Astrocyte (in vitro differentiated cells and primary cell): ENCODE measurements around the gene RHOBTB1. TPM values are rescaled to one million over a fixed set of nuclear protein-coding genes. Genes with fewer than 3 reads are reported as not detected.

ENCODE experiments used
- DNase-seq: peaks from one replicate; pipeline ENCODE4 v3.0.0-alpha.2; 2010; ENCODE audit warnings: low read depth
- FAIRE-seq: peaks from 2 replicates; lab custom pipeline; 2011; peaks lifted over from hg19 to GRCh38; lab: Jason Lieb, UNC
- H2AFZ ChIP-seq: 2 replicates; pipeline ENCODE4 v1.6.0; 2012; ENCODE audit warnings: low read depth, low read length, inconsistent platforms
- H3K27ac ChIP-seq: 2 replicates; pipeline ENCODE4 v1.5.1; 2011; ENCODE audit warnings: low read depth, low read length, inconsistent platforms
- H3K27me3 ChIP-seq: 2 replicates; pipeline ENCODE4 v1.6.0; 2011; ENCODE audit warnings: low read length, inconsistent platforms; ENCODE audit not compliant: insufficient read depth
- H3K36me3 ChIP-seq: 2 replicates; pipeline ENCODE4 v1.5.1; 2011; ENCODE audit warnings: low read length, inconsistent platforms; ENCODE audit not compliant: insufficient read depth
- H3K4me1 ChIP-seq: 2 replicates; pipeline ENCODE4 v1.5.1; 2011; ENCODE audit warnings: low read length, inconsistent platforms; ENCODE audit not compliant: insufficient read depth
- H3K4me2 ChIP-seq: 2 replicates; pipeline ENCODE4 v1.6.0; 2012; ENCODE audit warnings: low read length, inconsistent platforms
- H3K4me3 ChIP-seq: 2 replicates; pipeline ENCODE4 v1.5.1; 2011; ENCODE audit warnings: low read depth, mild to moderate bottlenecking, low read length, inconsistent platforms; ENCODE audit not compliant: insufficient read depth
- H3K79me2 ChIP-seq: 2 replicates; pipeline ENCODE4 v1.6.0; 2012; ENCODE audit warnings: mild to moderate bottlenecking, low read length, inconsistent platforms; ENCODE audit not compliant: insufficient read depth
- H3K9ac ChIP-seq: 2 replicates; pipeline ENCODE4 v1.6.0; 2012; ENCODE audit warnings: mild to moderate bottlenecking, low read length, inconsistent platforms
- H3K9me3 ChIP-seq: 2 replicates; pipeline ENCODE4 v1.5.1; 2012; ENCODE audit warnings: low read depth, mild to moderate bottlenecking, low read length, inconsistent platforms; ENCODE audit not compliant: insufficient read depth
- H4K20me1 ChIP-seq: 2 replicates; pipeline ENCODE4 v1.6.0; 2012; ENCODE audit warnings: low read length, inconsistent platforms; ENCODE audit not compliant: insufficient read depth
- H3K27ac Mint-ChIP-seq: one replicate; pipeline ENCODE4 v1.8.0; 2021; ENCODE audit warnings: mild to moderate bottlenecking, mixed read lengths; ENCODE audit not compliant: unreplicated experiment
- H3K27me3 Mint-ChIP-seq: one replicate; pipeline ENCODE4 v1.8.0; 2021; ENCODE audit warnings: low read depth, mixed read lengths; ENCODE audit not compliant: unreplicated experiment
- H3K36me3 Mint-ChIP-seq: one replicate; pipeline ENCODE4 v1.8.0; 2021; ENCODE audit warnings: low read depth, mixed read lengths; ENCODE audit not compliant: unreplicated experiment
- H3K4me1 Mint-ChIP-seq: one replicate; pipeline ENCODE4 v1.8.0; 2021; ENCODE audit warnings: low read depth, mixed read lengths; ENCODE audit not compliant: unreplicated experiment
- H3K4me3 Mint-ChIP-seq: one replicate; pipeline ENCODE4 v1.8.0; 2021; ENCODE audit warnings: mild to moderate bottlenecking, moderate library complexity, mixed read lengths; ENCODE audit not compliant: unreplicated experiment
- H3K9me3 Mint-ChIP-seq: one replicate; pipeline ENCODE4 v1.8.0; 2021; ENCODE audit warnings: mild to moderate bottlenecking, mixed read lengths; ENCODE audit not compliant: unreplicated experiment
- CTCF ChIP-seq: IDR thresholded peaks from 2 replicates; pipeline ENCODE4 v1.5.1; 2011; ENCODE audit warnings: low read depth, mild to moderate bottlenecking, inconsistent platforms, low read length, moderate library complexity; ENCODE audit not compliant: insufficient read depth
- EZH2 ChIP-seq: IDR thresholded peaks from 2 replicates; pipeline ENCODE4 v1.6.1; 2012; ENCODE audit warnings: mild to moderate bottlenecking, low read length, inconsistent platforms; ENCODE audit not compliant: insufficient read depth
- total RNA-seq: library from RNA; stranded (reverse); gene quantifications from 2 replicates; pipeline ENCODE4 v1.2.1, GENCODE V29; 2021

Gene RHOBTB1
- total RNA-seq, 1 donor from 2014 or later: 46.5 TPM

DNA sequence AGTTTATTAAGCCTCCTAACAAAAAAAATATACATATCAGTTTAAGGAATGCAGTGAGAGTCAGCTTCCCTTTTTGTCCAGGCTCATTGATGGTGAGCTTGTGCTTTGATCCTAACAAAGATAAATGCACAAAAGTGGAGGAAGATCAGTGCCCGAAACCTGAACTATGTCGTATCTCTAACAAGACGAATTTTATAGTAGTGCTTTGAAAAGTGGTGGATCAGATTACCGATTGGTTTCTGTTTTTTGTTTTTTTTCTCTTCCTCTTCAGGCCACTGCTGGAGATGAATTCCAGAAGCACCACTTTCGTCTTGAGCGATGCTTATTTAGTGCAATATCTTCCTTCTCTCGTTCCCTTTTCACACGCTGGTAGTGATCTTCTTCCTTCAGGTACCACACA lies 72.8 kb downstream of the RHOBTB1 start:
- Mint-ChIP-seq H3K4me1 (no peaks in the 10 kb centered on the region), H3K4me3 (no peak overlapping the region), H3K36me3 (peaks cover 36% of the 10 kb centered on the region), H3K27me3 (no peaks in the 10 kb centered on the region), H3K27ac (no peak overlapping the region), H3K9me3 (no peaks in the 10 kb centered on the region)
- no peak overlapping the region for H3K4me3 ChIP-seq
- no peaks in the 10 kb centered on the region for H3K27me3 ChIP-seq
- no peak overlapping the region for H3K9ac ChIP-seq
- H3K9me3 ChIP-seq: no peaks in the 10 kb centered on the region
- TF ChIP-seq CTCF: no peak
- no peak for TF ChIP-seq EZH2
- H2AFZ ChIP-seq: no peak overlapping the region
- H3K79me2 ChIP-seq: no peaks in the 10 kb centered on the region
- H4K20me1 ChIP-seq: no peaks in the 10 kb centered on the region
- H3K27ac ChIP-seq: no peak overlapping the region
- no peaks in the 10 kb centered on the region for H3K4me1 ChIP-seq
- no peaks in the 10 kb centered on the region for H3K36me3 ChIP-seq
- no peak for FAIRE-seq
- no peak overlapping the region for H3K4me2 ChIP-seq
- no peak for DNase-seq

DNA sequence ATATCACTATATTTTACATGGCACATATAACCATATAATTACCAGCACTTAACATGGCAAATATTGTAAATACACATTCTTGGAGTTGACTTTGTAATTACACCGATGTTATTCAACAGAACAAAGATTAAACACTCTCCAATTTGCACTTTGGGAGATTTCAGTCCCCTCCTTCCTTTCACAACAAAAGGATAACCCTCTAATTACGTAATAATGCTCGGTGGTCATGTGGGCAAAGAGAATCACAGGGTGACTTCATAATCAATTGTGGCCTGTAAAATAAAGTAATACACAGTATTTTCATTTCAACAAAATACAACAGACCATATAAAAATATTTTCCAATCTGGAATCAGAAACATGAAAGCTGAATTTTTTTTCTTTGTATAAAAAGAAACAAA lies 73.2 kb downstream of the RHOBTB1 start:
- Mint-ChIP-seq H3K36me3 (peaks cover 36% of the 10 kb centered on the region), H3K9me3 (no peaks in the 10 kb centered on the region), H3K4me1 (no peaks in the 10 kb centered on the region), H3K27ac (no peak overlapping the region), H3K4me3 (no peak overlapping the region), H3K27me3 (no peaks in the 10 kb centered on the region)
- no peak overlapping the region for H3K27ac ChIP-seq
- no peak overlapping the region for H3K9ac ChIP-seq
- no peak for FAIRE-seq
- no peaks in the 10 kb centered on the region for H3K36me3 ChIP-seq
- H3K4me2 ChIP-seq: no peak overlapping the region
- no peaks in the 10 kb centered on the region for H3K27me3 ChIP-seq
- H3K4me3 ChIP-seq: no peak overlapping the region
- no peaks in the 10 kb centered on the region for H3K4me1 ChIP-seq
- no peaks in the 10 kb centered on the region for H3K79me2 ChIP-seq
- no peak for DNase-seq
- TF ChIP-seq CTCF (no peak), EZH2 (no peak)
- H4K20me1 ChIP-seq: no peaks in the 10 kb centered on the region
- no peaks in the 10 kb centered on the region for H3K9me3 ChIP-seq
- H2AFZ ChIP-seq: no peak overlapping the region

GRCh38 chr10:60870416-60870728 lies 73.6 kb downstream of the RHOBTB1 start:
- H3K9me3 ChIP-seq: no peaks in the 10 kb centered on the region
- H3K27me3 ChIP-seq: no peaks in the 10 kb centered on the region
- TF ChIP-seq EZH2 (no peak), CTCF (no peak)
- no peak for DNase-seq
- no peak overlapping the region for H2AFZ ChIP-seq
- H3K36me3 ChIP-seq: no peaks in the 10 kb centered on the region
- no peak for FAIRE-seq
- Mint-ChIP-seq H3K36me3 (peaks cover 36% of the 10 kb centered on the region), H3K4me3 (no peak overlapping the region), H3K9me3 (no peaks in the 10 kb centered on the region), H3K27ac (no peak overlapping the region), H3K27me3 (no peaks in the 10 kb centered on the region), H3K4me1 (no peaks in the 10 kb centered on the region)
- H3K79me2 ChIP-seq: no peaks in the 10 kb centered on the region
- H3K4me3 ChIP-seq: no peak overlapping the region
- H4K20me1 ChIP-seq: no peaks in the 10 kb centered on the region
- no peaks in the 10 kb centered on the region for H3K4me1 ChIP-seq
- no peak overlapping the region for H3K4me2 ChIP-seq
- no peak overlapping the region for H3K9ac ChIP-seq
- no peak overlapping the region for H3K27ac ChIP-seq
